Fibroblast of mammary gland (primary cell): Measurements from ENCODE around the gene PICK1.
A peak's percentile ranks its signal among the peaks of the same experiment; 100 is the strongest.

Experiments
- DNase-seq: peaks from one replicate; pipeline ENCODE4 v3.0.0-alpha.2; 2010; ENCODE audit warnings: low read depth
- H3K4me3 ChIP-seq: 2 replicates; pipeline ENCODE4 v1.5.1; 2011; ENCODE audit warnings: low read depth, mild to moderate bottlenecking, low read length, moderate library complexity; ENCODE audit not compliant: control insufficient read depth
- TF ChIP-seq, protein P1 (sequence below): conservative IDR thresholded peaks from 2 replicates; pipeline ENCODE4 v1.5.1; 2011; ENCODE audit warnings: low read depth, low read length, inconsistent platforms; ENCODE audit not compliant: control insufficient read depth, insufficient read depth

The PICK1 gene

DNA sequence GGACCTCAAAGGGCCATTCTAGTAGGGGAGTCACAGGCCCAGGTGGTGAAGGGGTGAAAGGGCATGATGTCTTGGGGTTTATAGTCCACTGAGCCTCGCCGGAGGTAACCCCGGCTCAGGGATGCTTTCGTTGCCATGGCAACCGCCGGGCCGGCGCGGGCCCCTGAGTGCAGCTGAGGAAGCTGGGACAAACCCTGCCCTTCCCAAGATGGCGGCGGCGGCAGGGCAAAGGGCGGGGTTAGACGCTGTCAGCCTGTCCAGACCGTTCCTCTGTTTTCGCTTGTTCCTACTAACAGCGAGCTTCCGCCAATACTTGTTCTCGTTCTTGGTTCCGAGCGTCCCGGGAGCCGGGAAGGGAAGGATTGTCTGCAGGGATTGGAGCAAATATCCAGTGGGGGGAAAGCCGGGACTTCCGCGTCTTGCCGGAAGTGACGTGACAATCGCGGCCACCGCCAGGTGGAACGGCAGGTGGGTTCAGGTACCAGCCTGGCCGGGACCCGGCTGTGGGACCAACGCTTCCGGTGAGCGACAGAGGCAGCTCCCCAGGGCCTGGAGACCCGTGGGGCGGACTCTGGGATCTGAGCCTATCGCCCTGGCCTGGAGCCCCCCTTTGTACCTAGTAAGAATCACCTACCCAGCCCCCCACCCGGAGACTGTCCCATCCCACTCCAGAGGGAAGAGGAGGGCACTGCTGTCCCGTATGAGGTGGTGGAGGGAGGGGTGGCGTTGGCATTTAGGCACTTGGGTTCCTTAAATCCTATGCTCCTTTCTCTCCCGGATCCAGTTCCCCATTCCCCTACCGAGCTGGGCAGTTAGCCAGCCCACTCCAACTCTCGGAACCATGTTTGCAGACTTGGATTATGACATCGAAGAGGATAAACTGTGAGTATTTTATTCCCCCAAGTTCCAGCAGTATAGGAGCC lies at the start of gene PICK1:
Gene PICK1 (plus strand): TSS at position 436 of the 923 bp plus-strand sequence. CDS start 406 bp downstream, at position 842.
- DNase-seq, result peak; percentile 86
- TF ChIP-seq, protein P1, sequence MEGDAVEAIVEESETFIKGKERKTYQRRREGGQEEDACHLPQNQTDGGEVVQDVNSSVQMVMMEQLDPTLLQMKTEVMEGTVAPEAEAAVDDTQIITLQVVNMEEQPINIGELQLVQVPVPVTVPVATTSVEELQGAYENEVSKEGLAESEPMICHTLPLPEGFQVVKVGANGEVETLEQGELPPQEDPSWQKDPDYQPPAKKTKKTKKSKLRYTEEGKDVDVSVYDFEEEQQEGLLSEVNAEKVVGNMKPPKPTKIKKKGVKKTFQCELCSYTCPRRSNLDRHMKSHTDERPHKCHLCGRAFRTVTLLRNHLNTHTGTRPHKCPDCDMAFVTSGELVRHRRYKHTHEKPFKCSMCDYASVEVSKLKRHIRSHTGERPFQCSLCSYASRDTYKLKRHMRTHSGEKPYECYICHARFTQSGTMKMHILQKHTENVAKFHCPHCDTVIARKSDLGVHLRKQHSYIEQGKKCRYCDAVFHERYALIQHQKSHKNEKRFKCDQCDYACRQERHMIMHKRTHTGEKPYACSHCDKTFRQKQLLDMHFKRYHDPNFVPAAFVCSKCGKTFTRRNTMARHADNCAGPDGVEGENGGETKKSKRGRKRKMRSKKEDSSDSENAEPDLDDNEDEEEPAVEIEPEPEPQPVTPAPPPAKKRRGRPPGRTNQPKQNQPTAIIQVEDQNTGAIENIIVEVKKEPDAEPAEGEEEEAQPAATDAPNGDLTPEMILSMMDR, result no peak
- H3K4me3 ChIP-seq, result peak within 1 kb of the TSS; percentile 71

DNA sequence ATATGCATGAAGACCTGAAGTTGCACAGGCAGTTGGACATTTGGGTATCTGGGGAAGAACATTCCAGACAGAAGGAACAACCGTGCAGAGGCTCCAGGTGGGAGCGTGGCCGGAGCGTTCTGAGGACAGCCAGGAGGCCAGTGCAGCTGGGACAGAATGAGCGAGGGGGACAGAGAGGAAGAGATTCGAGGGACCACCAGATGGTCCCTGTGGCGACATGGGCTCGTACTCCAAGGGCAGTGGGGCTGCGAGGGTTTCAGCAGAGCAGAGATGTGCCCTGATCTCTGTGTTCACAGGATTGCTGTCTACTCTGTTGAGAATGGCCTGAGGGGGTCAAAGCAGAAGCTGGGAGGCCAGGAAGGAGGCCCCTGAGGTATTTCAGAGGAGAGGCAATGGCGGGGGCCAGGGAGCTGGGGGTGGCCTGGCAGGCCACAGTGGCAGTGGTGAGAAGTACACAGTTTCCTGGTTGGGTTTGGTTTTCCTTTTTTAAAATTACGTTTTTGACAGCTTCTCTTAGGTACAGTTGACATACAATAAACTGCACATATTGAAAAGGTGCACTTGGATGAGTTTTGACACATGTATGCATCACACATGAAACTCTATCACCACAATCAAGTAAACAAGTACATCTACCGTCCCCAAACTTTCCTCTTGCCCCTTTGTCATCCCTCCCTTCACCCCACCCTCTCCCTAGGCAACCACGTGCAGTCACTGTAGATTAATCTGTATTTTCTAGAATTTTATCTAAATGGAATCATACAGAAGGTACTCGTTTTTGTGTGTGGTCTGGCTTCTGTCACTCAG lies 48.0 kb upstream of the PICK1 start:
- no peak for DNase-seq
- H3K4me3 ChIP-seq, result no peak overlapping the region
- TF ChIP-seq, protein P1, result no peak

DNA sequence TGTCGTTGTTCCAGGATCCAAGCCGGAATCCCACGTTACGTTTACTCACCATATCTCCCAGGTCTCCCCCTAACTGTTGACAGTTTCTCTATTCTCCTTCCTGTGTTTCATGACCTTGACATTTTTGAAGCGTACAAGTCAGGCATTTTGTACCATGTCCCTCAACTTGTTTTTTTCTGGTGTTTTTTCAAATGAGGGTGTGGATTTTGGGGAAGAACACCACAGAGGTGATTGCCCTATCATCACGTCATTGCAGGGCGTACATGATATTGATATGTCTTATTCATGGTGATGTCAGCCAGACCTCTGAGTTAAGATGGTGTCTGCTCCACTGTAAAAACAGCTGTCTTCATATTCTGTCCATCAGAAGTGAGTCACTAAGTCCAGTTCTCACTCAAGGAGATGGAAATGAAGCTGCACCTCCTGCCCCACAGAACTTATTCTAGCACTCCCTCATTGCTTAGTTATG lies 44.6 kb upstream of the PICK1 start:
- DNase-seq, result peak; percentile 58
- TF ChIP-seq, protein P1, result no peak
- no peak overlapping the region for H3K4me3 ChIP-seq

DNA sequence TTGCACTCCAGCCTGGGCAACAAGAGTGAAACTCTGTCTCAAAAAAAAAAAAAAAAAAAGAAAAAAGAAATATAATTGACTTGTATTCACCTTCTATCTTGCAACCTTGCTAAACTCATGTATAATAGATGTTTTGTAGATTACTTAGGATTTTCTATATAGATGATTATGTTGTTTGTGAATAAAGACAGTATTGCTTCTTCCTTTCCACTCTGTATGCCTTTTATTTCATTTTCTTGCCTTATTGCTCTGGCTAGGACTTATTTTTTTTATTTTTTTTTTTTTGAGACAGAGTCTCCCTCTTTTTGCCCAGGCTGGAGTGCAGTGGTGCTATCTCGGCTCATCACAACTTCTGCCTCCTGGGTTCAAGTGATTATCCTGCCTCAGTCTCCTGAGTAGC lies 43.1 kb upstream of the PICK1 start:
- TF ChIP-seq, protein P1, result no peak
- no peak for DNase-seq
- no peak overlapping the region for H3K4me3 ChIP-seq

DNA sequence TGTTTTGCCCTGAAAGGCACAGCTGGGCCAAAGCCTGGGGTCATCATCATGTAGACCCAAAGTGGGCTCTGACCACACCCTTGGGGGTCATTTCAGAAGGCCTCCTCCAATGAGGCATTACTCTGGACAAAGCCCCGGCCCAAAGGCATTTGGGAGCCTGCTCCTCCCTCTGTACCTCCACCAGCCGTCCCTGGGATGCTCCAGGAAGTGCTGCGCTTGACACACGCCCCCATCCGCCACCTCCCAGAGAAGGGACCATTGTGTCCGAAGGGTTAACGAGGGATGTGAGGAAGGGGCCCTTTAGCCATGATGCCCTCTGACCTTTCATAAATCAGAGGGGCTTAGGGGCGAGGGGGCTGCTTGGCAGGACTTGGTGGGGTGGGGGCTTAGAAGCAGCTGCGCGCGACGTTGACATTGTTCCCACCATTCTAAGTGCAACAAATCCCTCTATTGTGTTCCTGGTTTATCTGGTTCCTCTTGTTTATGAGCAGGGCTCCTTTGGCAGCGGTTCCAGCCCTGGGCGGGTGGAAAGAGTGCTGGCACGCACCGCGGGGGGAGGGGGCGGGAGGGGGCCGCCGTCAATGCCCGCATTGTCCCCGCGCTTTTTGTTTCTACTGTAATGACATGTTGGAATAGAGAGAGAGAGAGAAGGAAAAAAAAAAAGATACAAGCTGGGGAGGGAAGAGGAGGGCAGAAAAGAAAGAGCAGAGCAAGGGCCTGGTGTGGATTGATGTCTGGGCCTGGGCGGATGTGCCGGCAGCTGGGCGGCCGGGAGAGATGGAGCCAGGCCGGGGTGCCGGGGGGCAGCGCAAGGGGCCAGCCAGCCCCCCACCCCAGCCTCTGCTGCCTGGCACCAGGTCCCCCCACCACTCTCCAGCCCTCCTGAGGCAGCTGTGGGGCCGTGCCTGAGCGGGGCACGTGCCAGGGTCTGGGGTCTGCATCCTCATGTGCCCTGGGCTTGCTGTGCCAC lies 40.7 kb upstream of the PICK1 start:
- TF ChIP-seq, protein P1, result no peak
- no peak overlapping the region for H3K4me3 ChIP-seq
- DNase-seq, result peak; percentile 21
